Activated T-cell treated with anti-CD3 and anti-CD28 coated beads, Interleukin-2, amount 50 U/mL, for 1 hour (primary cell): ENCODE results near the gene FAM193A.
"Not testable (repeated sequence)": the region's sequence is repeated elsewhere in the genome, so short reads cannot be mapped to it uniquely, and the experiment has no call there.

Experiments
- DNase-seq: peaks from one replicate; pipeline ENCODE4 v3.0.0-alpha.2; 2020

Gene FAM193A

DNA sequence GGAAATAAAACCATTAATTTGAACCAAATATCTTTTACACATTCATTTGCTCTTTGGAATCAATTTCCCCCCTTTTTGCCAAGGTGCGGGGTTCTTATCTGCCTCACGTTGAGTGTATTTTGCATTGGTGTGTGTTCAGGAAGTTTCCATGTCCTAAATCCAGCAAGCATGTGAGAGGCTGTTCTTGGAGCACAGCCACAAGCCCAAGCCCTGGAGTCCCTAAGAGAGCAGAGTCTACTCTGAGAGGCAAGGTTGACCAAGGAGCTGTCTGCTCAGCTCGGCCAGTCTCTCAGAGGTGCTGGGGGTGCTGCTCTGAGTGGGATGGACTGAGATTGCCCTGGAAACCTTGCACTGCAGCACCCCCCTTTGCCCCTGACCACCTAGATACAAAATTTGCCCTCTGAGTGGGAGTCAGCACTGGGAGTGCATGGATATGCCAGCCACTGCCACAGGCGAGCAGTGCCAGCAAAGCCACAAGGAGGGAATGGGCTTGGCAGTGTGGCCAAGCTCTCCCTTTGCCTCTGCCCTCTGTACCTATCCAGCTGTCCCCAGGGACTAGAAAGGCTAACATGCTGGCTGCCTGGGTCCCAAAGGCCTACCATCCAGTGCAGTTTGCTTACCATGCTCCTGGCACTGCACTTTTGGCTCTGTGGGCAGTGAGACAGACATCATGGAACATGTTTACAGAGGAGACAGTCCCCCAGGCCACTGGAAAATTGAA lies 20.5 kb upstream of the FAM193A start:
- no peak for DNase-seq

DNA sequence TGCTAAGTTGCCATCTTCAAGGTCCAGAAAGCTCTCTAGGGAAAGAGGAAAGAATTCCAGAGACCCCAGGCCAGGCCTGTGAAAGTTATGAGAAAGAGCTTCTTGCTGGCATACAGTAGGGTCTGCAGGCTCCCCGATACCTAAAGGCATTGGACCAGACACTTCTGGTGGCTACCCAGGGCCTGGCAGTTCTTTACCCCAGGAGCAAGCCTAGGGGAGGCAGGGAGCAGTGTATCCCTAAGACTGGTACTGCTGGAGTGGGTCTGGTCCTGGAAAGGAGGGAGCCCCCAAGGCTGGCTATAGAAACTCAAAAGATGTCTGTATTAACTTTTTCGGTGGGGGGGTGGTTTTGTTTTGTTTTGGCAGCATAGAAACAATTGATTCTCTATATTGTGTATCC lies 19.8 kb upstream of the FAM193A start:
- no peak for DNase-seq

DNA sequence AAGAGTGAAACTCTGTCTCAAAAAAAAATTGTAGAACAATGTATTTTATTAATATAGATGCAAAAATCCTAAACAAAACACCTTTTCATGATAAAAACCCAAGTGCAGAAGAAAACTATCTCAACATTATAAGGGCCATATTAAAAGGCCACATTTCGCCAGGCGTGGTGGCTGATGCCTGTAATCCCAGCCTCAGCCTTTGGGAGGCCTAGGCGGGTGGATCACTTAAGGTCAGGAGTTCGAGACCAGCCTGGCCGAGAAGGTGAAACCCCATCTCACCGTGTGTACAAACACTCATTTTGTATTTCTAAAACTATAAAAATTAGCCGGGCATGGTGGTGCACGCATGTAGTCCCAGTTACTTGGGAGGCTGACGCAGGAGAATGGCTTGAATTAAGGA lies 9.9 kb upstream of the FAM193A start:
- DNase-seq: no peak

GRCh38 chr4:2534904-2535375 lies 1.5 kb upstream of the FAM193A start:
- no peak for DNase-seq

- peak; percentile 62 for DNase-seq
Measured at GRCh38 chr4:2535376-2536192, 863 bp upstream of the FAM193A start.

DNA sequence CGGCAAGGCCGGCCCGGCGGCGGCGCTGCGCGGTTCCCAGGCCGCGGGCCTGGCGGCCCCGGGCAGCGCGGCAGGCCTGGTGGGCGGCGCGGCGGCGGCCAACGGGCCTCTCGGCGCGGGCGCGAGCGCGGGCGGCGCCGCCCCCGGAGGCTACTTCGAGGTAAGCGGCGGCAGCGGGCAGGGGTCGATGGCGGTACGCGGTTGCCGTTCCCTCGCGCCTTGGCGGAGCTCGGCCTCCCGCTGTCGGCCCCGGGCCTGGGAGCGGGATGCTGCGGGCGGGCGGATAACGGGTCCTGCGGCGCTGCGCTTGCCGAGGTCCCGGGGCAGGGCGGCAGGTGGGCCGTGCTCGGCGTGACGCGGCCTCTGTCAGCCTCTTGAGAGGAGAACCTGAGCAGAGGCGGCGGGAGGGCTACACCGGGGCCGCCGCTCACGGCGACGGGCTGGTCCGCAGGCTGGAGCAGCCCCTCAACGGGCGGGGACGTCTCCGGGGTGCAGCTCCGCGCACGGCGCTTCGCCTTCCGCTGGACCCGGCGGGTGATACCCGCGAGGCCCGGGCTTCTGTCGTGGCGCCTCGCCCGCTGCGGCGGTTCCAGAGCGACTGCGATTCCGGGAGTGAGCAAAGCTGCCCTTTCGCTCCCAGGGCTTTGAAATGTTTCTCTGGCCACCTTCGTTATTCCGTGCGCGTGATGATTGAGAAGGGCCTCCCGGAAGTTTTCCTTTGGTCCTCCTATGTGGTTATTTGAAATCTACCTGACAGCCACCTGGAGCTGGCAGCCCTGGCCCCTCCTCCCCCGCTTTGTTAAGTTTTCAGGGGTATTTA lies 774 bp downstream of the FAM193A start:
- DNase-seq: peak; percentile 74

DNA sequence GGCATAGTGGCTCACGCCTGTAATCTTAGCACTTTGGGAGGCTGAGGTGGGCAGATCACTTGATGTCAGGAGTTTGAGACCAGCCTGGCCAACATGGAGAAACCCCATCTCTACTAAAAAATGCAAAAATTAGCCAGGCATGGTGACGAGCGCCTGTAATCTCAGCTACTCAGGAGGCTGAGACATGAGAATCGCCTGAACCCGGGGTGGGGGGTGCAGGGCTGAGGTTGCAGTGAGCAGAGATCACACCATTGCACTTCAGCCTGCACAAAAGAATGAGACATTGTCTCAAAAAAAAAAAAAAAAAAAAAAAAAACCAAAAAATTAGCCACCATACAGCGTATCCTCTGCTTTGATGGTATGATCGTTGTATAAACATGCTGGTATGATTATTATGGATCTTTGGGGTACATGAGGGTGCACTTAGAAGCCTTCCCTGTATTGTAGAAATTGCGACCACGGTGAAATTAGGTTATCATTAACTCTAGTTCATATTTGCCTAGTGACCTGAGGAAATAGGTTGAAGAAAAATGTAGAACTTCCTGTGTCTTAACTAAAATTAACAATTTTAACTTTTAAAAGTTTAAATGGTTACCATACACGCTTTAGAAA lies 7.2 kb downstream of the FAM193A start:
- not testable (repeated sequence) for DNase-seq

DNA sequence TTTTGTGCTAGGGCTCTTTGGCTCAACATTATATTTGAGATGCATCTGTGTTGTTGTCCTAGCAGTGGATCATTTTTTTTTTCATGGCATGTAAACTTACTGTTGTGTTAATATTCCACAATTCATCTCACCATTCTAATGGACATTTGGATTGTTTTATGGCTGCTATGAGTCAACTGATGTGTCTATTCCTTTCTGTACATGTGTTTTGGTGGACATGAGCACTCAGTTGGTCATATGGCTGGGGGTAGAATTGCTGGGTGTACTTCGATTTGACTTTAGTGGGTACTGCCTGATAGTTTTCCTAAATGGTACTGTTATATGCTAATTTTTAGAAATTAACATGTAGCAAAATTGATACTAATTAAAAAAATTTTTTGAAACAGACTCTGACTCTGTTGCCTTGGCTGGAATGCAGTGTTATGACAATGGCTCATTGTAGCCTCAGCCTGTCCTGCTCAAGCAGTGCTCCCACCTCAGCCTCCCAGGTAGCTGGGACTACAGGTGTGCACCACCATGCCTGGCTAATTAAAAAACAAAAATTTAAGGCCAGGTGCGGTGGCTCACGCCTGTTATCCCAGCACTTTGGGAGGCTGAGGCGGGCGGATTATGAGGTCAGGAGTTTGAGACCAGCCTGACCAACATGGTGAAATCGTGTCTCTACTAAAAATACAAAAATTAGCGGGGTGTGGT lies 9.0 kb downstream of the FAM193A start:
- peak; percentile 3 for DNase-seq

DNA sequence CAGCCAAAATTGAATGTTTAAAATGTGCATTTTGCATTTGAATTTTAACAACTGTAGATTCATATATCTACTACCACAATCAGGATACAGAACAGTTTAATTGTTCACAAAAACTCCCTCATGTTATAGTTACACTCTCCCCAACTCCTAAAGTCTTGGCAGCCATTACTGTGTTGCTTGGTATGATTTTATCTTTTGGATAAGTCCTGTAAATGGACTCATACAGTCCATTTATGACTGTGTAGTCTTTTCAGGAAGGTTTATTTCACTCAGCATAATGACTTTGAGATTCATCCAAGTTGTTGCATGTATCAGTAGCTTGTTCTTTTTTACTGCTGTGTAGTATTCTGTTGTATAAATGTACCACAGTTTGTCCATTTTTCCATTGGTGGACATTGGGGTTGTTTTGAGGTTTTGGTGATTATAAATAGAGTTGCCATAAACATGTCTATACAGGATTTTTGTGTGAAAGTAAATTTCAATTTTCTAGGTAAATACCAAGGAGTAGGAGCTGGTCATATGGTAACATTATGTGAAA lies 9.9 kb downstream of the FAM193A start:
- DNase-seq: no peak

GRCh38 chr4:2546961-2547691 lies 10.7 kb downstream of the FAM193A start:
- not testable (repeated sequence) for DNase-seq

- DNase-seq: no peak
Measured at GRCh38 chr4:2551118-2551517, 14.7 kb downstream of the FAM193A start.

GRCh38 chr4:2552806-2553205 lies 16.4 kb downstream of the FAM193A start:
- no peak for DNase-seq

GRCh38 chr4:2558301-2558700 lies 21.9 kb downstream of the FAM193A start:
- DNase-seq: no peak

GRCh38 chr4:2560167-2560566 lies 23.7 kb downstream of the FAM193A start:
- DNase-seq: no peak

GRCh38 chr4:2565533-2565932 lies 29.1 kb downstream of the FAM193A start:
- no peak for DNase-seq

DNA sequence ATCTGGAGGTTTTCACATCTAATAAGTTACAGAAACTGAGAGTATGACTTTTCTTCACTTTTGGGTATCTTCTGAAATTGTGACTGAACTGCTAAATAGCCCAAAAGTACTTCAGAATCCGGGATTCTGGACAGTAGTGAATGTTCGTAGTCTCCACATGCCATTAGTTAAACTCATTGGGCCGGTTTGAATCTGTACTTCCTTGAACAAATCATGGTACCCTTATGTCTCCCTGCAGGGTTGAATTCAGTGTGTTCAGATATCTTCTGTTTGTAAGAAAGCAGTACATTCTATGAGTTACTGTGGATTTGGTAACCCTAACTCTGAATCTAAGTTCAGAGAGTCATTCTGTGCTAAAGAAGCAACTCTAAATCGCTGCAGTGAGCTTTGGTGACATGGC lies 33.6 kb downstream of the FAM193A start:
- no peak for DNase-seq

GRCh38 chr4:2570551-2571222 lies 34.2 kb downstream of the FAM193A start:
- peak; percentile 45 for DNase-seq

DNA sequence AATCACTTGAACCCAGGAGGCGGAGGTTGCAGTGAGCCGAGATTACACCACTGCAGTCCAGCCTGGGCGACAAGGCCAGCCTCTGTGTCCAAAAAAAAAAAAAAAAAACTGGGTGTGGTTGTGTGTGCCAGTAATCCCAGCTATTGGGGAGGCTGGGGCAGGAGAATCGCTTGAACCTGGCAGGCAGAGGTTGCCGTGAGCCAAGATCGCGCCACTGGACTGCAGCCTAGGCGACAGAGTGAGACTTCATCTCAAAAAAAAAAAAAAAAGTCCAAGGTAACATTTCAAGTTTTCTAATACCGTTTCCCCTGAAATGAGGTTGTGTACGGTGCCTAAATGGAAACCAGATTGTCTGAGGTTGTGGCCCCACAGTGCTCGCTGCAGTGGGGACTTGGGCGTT lies 35.6 kb downstream of the FAM193A start:
- DNase-seq: no peak

DNA sequence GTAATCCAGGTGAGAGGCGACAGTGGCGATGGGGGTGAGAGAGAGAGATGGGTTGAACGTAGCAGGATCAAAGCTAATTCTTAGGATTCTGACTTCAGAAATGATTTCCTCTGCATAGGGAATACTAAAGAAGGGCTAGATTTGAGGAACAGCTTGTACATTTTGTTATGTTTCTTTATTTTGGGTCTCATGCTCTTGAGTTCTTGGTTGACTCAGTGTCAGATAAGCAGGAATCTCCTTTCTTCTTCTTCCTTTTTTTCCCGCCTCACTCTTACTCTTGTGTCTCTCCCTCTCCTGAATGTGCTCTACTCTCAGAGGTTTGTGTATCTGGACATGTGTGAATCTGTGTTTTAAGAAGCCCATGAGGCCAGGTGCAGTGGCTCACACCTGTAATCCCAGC lies 36.4 kb downstream of the FAM193A start:
- no peak for DNase-seq

- no peak for DNase-seq
Measured at GRCh38 chr4:2574009-2574408, 37.6 kb downstream of the FAM193A start.

- no peak for DNase-seq
Measured at GRCh38 chr4:2574863-2575262, 38.4 kb downstream of the FAM193A start.
